GM19240 (cell line): ENCODE measurements around the gene SLC43A2.

ENCODE experiments used
- DNase-seq: peaks from one replicate; pipeline ENCODE4 v3.0.0; 2011; ENCODE audit warnings: low spot score; ENCODE audit not compliant: insufficient read length

Gene SLC43A2

DNA sequence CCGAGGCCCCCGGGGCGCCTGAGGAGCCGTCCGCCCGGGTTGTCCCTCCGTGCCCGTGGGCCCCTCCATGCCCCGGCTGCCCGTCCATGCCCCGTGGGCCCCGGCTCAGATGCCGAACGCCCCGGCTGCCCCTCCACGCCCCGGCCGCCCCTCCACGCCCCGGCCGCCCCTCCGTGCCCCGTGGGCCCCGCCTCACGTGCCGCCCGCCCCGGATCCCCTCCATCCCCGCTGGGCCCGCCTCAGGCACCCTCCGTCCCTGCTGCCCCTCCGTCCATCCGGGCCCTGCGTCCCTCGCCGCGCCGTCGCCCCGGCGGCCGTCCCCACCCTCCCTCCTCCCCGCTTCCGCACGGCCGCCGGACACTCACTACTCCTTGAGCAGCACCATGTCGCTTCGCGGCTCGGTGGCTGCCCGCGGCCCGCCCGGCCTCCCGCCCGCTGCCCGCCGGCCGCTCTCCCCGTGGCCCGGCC lies 66.4 kb downstream of the SLC43A2 start:
- no peak for DNase-seq

GRCh38 chr17:1561420-1562175 lies 67.0 kb downstream of the SLC43A2 start:
- DNase-seq, result no peak

DNA sequence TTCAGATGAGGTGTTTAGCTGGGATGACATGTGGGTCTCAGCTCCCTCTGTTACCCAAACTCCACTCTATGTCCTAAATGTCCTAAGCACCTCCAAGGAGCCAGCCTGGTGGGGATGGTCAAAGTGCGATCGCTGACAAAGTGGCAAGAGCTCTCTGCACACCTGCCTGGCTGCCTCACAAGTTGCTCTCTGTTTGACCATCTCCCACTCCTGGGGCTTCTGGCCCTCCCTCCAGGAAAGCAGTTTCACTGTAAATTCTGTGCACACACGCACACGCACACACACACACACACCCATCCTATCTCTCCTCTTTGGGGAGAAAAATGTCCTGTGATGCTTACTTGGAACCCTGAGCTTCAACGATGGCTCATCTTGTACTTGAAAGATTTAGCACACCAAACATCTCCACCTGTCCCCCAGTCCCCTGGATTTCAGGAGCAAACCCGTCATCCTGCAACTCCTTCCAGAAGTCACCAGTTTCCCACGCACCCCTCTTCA lies 67.7 kb downstream of the SLC43A2 start:
- DNase-seq, result no peak

DNA sequence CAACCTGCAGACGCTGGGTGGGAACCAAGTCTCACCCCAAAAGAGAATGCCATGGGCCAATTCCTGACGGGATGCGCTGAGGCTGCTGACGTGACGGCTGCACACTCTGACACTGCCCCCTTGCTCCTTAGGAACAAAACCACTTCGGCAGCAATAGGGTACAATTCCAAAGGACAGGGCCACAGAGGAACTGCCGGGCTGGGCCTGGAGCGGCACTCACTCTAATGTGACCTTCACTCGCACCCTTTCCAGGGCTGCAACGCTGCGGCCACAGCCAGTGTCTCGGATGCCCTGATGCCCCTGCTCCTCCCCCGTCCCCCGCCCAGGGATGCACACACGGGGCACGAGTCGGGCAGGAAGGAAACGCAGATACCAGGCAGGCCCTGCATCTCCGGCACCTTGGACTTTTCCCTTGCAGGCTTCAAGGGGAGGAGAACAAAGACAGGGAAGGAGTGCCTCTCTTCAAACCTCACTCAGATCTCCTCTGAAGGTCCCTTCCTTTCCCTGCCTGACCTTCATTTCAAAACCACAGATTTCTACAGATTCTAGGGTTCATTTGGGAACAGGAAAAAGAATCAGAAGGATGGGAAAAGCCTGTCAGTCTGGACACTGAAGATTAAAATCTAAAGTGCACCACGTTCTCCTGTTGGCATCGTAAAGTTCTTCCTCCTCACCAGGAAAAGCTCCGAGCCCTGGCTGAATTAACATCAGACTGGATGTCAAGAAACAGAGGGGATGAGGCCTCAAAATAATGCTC lies 68.4 kb downstream of the SLC43A2 start:
- no peak for DNase-seq

DNA sequence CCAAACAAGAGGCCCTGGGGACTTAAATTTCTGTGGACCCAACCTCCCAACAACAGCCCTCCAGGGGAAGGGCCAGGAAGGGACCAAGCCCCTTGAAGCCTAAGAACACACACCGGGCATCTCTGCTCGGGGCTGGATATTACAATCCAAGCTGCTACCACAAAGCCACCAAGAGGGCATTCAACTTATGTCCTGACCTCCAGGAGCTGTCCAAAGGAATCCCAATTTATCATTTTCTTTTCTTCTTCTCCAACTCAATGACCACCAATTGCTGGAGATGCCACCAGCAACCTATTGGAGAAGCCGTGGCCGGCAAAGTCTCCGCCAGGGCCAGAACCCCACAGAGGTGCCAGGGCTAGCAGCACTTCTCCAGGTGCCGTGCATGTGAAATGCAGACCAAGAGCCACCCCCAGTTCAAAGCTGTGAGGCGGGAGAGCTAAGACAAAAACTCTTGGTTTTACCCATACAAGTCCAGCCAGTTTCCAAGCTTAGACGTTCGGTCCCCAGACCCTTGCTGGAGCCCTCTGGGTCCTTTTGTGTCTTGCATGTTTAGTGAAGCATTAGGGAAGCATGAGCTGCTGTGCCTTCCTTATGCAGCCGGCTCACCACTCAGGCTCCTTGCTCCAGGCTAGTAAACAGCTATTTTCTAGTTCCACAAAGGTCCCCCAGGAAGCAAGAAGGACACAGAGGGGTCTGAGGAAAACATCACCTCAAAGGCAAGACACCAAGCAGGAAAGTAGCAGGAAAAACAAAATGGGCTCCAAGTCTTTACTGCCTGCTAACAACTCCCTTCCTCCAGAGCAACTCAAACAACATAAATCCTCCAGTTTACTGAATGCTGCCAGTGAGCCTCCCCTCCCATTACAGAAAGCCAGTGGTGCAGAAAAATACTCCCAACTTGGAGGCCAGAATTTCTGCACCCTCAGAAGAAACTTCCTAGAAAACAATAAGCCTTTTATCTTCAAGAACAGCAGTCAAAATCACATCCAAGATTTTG lies 69.3 kb downstream of the SLC43A2 start:
- no peak for DNase-seq

DNA sequence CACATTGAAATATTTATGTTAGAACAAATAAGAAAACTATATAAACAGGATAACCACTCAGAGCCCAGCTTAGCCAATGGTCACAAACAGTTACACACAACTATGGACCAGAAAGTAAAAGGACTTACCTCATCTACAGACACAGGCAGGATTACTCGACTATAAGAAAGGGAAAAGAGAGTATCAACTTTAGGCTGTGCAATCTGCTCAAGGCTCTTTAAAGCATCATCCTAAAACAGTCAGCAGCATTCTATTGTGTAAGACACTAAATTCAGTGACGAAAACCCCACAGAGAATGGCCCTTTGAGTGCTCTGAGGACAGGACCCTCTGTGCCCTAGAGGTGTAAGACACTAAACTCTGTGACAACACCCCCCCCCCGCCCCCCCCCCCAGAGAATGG lies 70.2 kb downstream of the SLC43A2 start:
- no peak for DNase-seq

DNA sequence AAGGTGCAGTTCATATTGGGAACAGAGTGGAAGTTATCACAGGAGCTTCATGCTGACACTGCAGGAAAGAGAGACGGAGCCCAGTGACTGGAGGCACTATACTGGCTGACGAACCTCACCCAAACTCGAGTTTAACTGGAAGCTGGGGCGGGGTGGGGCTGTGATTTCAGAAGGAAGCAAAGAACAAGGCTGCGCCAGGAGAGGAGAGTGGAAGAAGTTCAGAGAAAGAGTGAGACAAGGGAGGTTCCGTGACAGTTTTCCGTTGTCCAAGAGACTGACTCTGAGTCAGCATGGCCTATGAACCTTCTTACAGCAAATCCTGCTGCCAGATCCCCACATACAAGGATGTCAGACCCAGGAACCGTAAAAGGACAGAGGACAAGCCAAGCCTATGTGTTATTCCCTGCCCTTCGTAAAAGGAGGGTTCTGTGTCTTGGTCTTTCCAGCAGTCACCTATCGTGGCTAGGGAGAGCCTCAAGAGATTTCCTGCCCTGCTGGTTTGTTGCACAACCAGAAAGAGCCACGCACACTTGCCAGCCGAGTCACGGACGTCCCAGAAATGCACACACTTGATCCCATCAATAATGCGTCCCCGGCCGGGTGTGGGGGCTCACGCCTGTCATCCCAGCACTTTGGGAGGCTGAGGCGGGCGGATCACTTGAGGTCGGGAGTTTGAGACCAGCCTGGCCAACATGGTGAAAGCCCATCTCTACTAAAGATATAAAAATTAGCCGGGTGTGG lies 71.1 kb downstream of the SLC43A2 start:
- no peak for DNase-seq

DNA sequence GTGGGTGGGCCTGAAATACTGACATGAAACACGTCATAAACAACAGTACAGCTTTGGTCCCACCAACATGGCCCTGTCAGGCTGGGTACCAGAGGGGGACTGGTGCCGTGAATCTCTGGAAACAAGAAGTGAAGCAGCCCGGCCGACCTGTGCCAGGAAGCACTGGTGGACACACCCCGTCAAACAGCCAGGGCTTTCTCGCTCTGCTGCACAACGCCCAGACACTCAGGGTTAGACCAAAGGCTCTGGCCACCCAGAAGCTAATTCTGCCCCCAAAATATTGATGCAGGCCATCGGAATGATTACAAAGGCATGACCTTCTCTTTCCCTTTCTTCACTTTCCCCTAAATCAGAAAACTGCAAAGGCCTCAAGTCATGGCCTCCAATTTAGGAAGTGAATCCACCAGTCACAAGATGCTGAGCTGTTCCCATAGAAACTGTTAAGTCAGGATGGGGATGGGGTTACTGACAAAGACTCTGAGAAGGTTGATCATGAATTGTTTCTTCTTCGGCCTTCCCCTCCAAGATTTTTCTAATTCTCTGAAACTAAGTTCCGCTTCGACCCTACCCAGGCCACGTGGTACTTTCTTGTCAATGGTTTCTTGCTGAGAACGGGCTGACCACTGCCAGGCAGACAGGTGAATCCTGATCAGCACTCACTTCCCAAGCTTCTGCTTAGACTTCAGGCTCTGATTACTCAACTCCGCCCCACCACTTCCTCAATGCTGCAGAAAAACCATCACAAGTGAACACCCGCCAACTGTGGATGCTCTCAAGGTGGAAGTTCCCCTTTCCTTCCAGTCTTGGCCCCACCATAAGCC lies 72.8 kb downstream of the SLC43A2 start:
- no peak for DNase-seq

DNA sequence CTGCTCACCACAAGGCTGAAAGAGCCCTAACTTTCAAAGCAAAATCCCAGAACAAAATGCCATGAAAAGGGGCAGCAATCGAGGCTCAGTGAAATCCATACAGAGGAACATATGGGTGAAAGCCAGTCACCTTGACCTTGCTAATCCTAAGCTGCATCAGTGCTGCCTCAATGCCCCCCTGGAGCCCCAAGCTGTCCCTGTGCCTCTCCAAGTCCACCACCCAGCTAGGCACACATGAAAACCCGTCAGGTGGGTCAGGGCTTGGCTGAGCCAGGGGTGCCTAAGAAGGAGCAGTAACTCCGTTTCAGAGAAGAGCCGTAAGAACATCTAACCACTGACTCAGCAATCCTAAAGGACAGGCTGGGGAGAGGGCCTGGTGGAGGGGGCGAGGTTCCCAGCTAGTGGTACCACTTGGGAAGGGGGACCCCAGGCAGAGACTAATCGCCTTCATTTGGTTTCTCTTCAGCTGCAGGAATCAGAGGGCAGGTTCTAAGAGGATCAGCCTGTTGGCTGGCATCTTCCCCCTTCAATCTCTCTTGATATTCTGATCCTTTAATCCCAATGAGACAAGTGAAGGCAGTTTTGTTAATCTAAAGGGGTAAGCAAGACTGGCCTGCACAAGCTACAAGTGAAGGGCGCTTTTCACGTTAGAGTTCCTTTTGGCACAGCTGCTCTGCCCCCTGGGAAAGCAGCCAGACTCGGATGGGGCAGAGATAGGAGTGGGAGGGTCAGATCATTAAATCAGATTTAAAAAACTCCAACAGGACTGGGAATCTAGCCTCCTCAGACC lies 73.7 kb downstream of the SLC43A2 start:
- no peak for DNase-seq

- no peak for DNase-seq
Measured at GRCh38 chr17:1553354-1554266, 75.0 kb downstream of the SLC43A2 start.

DNA sequence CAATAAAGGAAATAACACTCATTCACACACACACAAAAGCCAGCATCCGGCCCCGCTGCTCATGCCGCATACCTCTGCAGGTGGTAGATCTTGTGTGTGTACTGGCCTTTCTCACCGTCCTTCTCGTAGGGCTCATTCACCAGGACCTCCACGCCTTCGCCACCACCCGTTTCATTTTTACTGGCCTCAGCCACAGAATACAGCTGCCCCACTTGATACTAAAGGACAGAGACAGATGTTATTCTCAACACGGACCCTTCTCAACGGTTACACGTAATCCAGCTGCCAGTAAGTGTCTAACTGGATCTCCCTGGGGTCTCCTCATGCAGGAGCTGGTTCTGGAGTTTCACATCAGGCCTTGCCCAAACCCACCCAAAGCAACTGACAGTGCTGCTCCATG lies 75.7 kb downstream of the SLC43A2 start:
- DNase-seq, result no peak

DNA sequence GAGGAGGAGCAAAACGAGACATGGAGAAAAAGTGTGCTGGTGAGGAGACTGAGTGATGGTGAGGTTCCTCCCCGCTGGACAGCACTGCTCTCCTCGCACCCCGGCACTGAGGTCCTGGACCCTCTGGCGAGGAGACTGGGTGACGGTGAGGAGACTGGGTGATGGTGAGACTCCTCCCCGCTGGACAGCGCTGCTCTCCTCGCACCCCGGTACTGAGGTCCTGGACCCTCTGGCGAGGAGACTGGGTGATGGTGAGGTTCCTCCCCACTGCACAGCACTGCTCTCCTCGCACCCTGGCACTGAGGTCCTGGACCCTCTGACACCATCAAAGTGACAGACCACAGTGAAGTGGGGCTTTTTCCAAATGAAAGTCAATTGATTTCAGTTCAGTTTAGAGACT lies 76.9 kb downstream of the SLC43A2 start:
- DNase-seq, result no peak

GRCh38 chr17:1548032-1548431 lies 80.6 kb downstream of the SLC43A2 start:
- DNase-seq, result no peak

- DNase-seq, result no peak
Measured at GRCh38 chr17:1546292-1546922, 82.2 kb downstream of the SLC43A2 start.

- no peak for DNase-seq
Measured at GRCh38 chr17:1545618-1546017, 83.0 kb downstream of the SLC43A2 start.

DNA sequence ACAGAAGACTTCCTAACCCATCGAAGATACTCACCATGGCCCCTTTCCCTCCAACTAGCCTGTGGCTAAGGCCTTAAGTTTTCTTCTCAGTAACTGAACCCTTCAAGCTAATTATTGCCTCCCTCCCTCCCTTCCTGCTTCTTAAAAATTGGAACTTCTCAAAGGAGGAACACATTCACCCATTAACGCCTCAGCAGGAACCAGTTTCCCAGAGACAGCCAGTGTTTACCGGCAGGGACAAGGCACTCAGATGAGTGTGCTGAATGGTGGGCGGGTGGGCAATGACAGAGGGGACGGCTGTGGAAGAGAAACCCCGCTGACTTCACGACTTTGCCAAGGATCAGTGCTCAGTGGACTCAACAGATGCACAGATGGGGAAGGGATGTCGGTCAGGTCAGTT lies 86.3 kb downstream of the SLC43A2 start:
- DNase-seq, result no peak

DNA sequence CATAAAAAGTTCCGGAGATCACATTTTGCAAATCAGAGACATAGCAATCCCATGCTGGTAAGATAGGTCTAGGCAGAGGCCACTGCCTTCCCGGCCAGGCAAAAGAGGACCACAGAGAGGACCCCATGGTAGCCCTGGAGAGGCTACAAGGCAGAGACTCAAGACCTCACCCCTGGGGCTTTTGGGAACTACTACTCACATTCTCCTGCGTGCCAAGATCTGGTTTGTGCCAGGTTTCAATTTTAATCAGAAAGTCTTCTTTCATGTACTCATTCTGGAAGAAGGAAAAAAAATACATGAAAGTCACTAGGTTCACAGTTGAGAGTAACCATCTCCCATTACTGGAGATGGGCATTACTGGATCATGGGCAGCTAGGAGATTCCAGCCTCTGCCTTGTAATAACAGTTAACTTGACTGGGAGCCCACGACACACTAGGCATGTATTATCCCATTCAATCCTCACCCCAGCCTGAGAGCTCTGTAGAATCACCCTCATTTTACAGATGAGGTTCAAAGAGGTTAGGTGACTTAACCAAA lies 87.2 kb downstream of the SLC43A2 start:
- DNase-seq, result no peak
